Neural crest cell (in vitro differentiated cells): ENCODE measurements around the gene HEXD. TPM values are rescaled to one million over a fixed set of nuclear protein-coding genes. Genes with fewer than 3 reads are reported as not detected.
A peak's percentile ranks its signal among the peaks of the same experiment; 100 is the strongest.

Experiments
- DNase-seq: peaks from one replicate; pipeline ENCODE4 v3.0.0; 2021; ENCODE audit warnings: low read depth, mixed read lengths, low spot score
- H3K27ac Mint-ChIP-seq: one replicate; pipeline ENCODE4 v1.8.0; 2021; ENCODE audit warnings: mild to moderate bottlenecking, mixed read lengths; ENCODE audit not compliant: unreplicated experiment
- H3K27me3 Mint-ChIP-seq: 2 replicates; pipeline ENCODE4 v1.8.0; 2021; ENCODE audit warnings: low read depth, mild to moderate bottlenecking, mixed read lengths
- H3K36me3 Mint-ChIP-seq: 2 replicates; pipeline ENCODE4 v1.8.0; 2021; ENCODE audit warnings: low read depth, mild to moderate bottlenecking, mixed read lengths
- H3K4me1 Mint-ChIP-seq: 2 replicates; pipeline ENCODE4 v1.8.0; 2021; ENCODE audit warnings: mixed read lengths
- H3K4me3 Mint-ChIP-seq: one replicate; pipeline ENCODE4 v1.8.0; 2021; ENCODE audit warnings: mild to moderate bottlenecking, mixed read lengths
- H3K9me3 Mint-ChIP-seq: 2 replicates; pipeline ENCODE4 v1.8.0; 2021; ENCODE audit warnings: mixed read lengths
- CTCF ChIP-seq: fragments of 200-600 bp; sonication (generic); conservative IDR thresholded peaks from 2 replicates; pipeline ENCODE4 v1.5.0; 2021; ENCODE audit warnings: antibody characterized with exemption, mild to moderate bottlenecking
- total RNA-seq: library from RNA; stranded (reverse); gene quantifications from 2 replicates; pipeline ENCODE4 v1.2.1, GENCODE V29; 2021

Gene HEXD
- total RNA-seq, 1 donor from 2014 or later: 48.5 TPM

- H3K36me3 Mint-ChIP-seq: peaks cover 8% of the 10 kb centered on the region
- peak overlapping the region; percentile 49 for H3K4me3 Mint-ChIP-seq
These were observed 43.8 kb downstream of the HEXD start for GRCh38 chr17:82461827-82462524.

GRCh38 chr17:82463391-82463790 is 45.2 kb downstream of the HEXD start:
- H3K27me3 Mint-ChIP-seq: no peaks in the 10 kb centered on the region
- peak overlapping the region; percentile 81 for H3K27ac Mint-ChIP-seq
- DNase-seq: no peak
- H3K4me1 Mint-ChIP-seq: peaks cover 5% of the 10 kb centered on the region
- H3K4me3 Mint-ChIP-seq: peak overlapping the region; percentile 54
- H3K36me3 Mint-ChIP-seq: peaks cover 5% of the 10 kb centered on the region
- H3K9me3 Mint-ChIP-seq: no peaks in the 10 kb centered on the region
- no peak for TF ChIP-seq CTCF

More at GRCh38 chr17:82461827-82462524, 43.8 kb downstream of the HEXD start:
- no peak for TF ChIP-seq CTCF
- DNase-seq: no peak
- Mint-ChIP-seq H3K27ac (no peak overlapping the region), H3K4me1 (peaks cover 16% of the 10 kb centered on the region), H3K9me3 (peaks cover 3% of the 10 kb centered on the region), H3K27me3 (no peaks in the 10 kb centered on the region)

- H3K27me3 Mint-ChIP-seq: no peaks in the 10 kb centered on the region
- H3K36me3 Mint-ChIP-seq: peaks cover 9% of the 10 kb centered on the region
- peak overlapping the region; percentile 54 for H3K4me3 Mint-ChIP-seq
- no peak for DNase-seq
- no peak for TF ChIP-seq CTCF
- H3K4me1 Mint-ChIP-seq: peaks cover 5% of the 10 kb centered on the region
- H3K27ac Mint-ChIP-seq: peak overlapping the region; percentile 81
- H3K9me3 Mint-ChIP-seq: no peaks in the 10 kb centered on the region
These were observed 45.9 kb downstream of the HEXD start for GRCh38 chr17:82463925-82464566.

- H3K9me3 Mint-ChIP-seq: no peaks in the 10 kb centered on the region
- H3K27ac Mint-ChIP-seq: no peak overlapping the region
- peaks cover 9% of the 10 kb centered on the region for H3K36me3 Mint-ChIP-seq
- TF ChIP-seq CTCF: no peak
- H3K27me3 Mint-ChIP-seq: no peaks in the 10 kb centered on the region
- H3K4me1 Mint-ChIP-seq: peaks cover under 1% of the 10 kb centered on the region
- no peak overlapping the region for H3K4me3 Mint-ChIP-seq
- no peak for DNase-seq
These were observed 46.4 kb downstream of the HEXD start for GRCh38 chr17:82464567-82464929.

GRCh38 chr17:82465023-82465603 is 47.0 kb downstream of the HEXD start:
- DNase-seq: no peak
- Mint-ChIP-seq H3K4me3 (no peak overlapping the region), H3K27me3 (no peaks in the 10 kb centered on the region), H3K36me3 (peaks cover 12% of the 10 kb centered on the region), H3K4me1 (no peaks in the 10 kb centered on the region), H3K9me3 (no peaks in the 10 kb centered on the region), H3K27ac (no peak overlapping the region)
- TF ChIP-seq CTCF: no peak
